Measurements from ENCODE around the gene DMAC2L.

GRCh38 chr14:50265029-50265428 is 47.1 kb upstream of the DMAC2L start:
- TF ChIP-seq, protein P1, sequence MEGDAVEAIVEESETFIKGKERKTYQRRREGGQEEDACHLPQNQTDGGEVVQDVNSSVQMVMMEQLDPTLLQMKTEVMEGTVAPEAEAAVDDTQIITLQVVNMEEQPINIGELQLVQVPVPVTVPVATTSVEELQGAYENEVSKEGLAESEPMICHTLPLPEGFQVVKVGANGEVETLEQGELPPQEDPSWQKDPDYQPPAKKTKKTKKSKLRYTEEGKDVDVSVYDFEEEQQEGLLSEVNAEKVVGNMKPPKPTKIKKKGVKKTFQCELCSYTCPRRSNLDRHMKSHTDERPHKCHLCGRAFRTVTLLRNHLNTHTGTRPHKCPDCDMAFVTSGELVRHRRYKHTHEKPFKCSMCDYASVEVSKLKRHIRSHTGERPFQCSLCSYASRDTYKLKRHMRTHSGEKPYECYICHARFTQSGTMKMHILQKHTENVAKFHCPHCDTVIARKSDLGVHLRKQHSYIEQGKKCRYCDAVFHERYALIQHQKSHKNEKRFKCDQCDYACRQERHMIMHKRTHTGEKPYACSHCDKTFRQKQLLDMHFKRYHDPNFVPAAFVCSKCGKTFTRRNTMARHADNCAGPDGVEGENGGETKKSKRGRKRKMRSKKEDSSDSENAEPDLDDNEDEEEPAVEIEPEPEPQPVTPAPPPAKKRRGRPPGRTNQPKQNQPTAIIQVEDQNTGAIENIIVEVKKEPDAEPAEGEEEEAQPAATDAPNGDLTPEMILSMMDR (IDR thresholded peaks at IDR 0.05): no peak
- TF ChIP-seq EZH2 (IDR thresholded peaks at IDR 0.05; ENCODE audit: borderline replicate concordance, insufficient read depth, low read depth, low read length, poor library complexity, severe bottlenecking): no peak
